Uterus (tissue), 4 donors: Measurements from ENCODE around the gene ARID3B. TPM values are rescaled to one million over a fixed set of nuclear protein-coding genes. Genes with fewer than 3 reads are reported as not detected.

Experiments used
- DNase-seq, 2 donors: peaks; one replicate each; pipeline ENCODE4 v3.0.0-alpha.2; 2019 to 2020
- H3K27ac ChIP-seq, 2 donors: fragments of 200-600 bp; sonication (generic); 1 replicate in 1 of 2; 2 replicates in 1 of 2; pipeline ENCODE4 v1.5.1; 2016 to 2018
- H3K27me3 ChIP-seq, 2 donors: fragments of 200-600 bp; sonication (generic); one replicate each; pipeline ENCODE4 v1.5.1; 2018 to 2019; ENCODE audit warnings: control low read depth in 1 of 2
- H3K36me3 ChIP-seq, 2 donors: fragments of 200-600 bp; sonication (generic); one replicate each; pipeline ENCODE4 v1.5.1; 2019; ENCODE audit warnings: control low read depth in 1 of 2
- H3K4me1 ChIP-seq, 2 donors: fragments of 200-600 bp; sonication (generic); one replicate each; pipeline ENCODE4 v1.5.1; 2018 to 2019; ENCODE audit warnings: control low read depth in 1 of 2
- H3K4me3 ChIP-seq, 2 donors: fragments of 200-600 bp; sonication (generic); 1 replicate in 1 of 2; 2 replicates in 1 of 2; pipeline ENCODE4 v1.5.1; 2018 to 2019; ENCODE audit warnings: mild to moderate bottlenecking in 1 of 2
- H3K9me3 ChIP-seq, 2 donors: fragments of 200-600 bp; sonication (generic); one replicate each; pipeline ENCODE4 v1.5.1; 2019; ENCODE audit warnings: control low read depth in 1 of 2
- CTCF ChIP-seq, 4 experiments: fragments of 200-600 bp in 2 of 4; fragments of 450-650 bp in 2 of 4; sonication (generic) in 2 of 4; IDR thresholded peaks; one replicate each; pipeline ENCODE4 v1.5.1; 2016 to 2019; ENCODE audit warnings: antibody characterized with exemption in 4 of 4, mild to moderate bottlenecking in 2 of 4, moderate library complexity in 1 of 4
- POLR2A ChIP-seq, 2 donors: fragments of 450-650 bp; IDR thresholded peaks; one replicate each; pipeline ENCODE4 v1.6.1; 2016; ENCODE audit warnings: antibody characterized with exemption in 2 of 2, mild to moderate bottlenecking in 1 of 2, moderate library complexity in 1 of 2
- intact Hi-C: fragments of 100-400 bp; cut with DNase I; formaldehyde crosslinking; loops from one replicate; pipeline ENCODE4 v1.15.1; 2023; ENCODE audit warnings: low total_unique reads
- total RNA-seq, 4 donors: library from RNA; depleted of rRNA in 3 of 4; stranded (reverse); fragments of >200 nt in 3 of 4; gene quantifications; one replicate each; pipeline versions ENCODE4 v1.1.0 to v1.2.4, GENCODE V29; 2014 to 2023
- donor health status: DM: yes; HTN: yes; CAD: no.

The ARID3B gene
- total RNA-seq, 4 donors from 2014 or later: 1.5 to 8.8 (median 3.7) TPM

- Histone ChIP-seq H3K36me3 (no peaks in the 10 kb centered on the region), H3K27me3 (no peaks in the 10 kb centered on the region), H3K9me3 (no peaks in the 10 kb centered on the region), H3K4me3 (no peak overlapping the region), H3K4me1 (peaks cover 0 to 8% of the 10 kb centered on the region in 2 donors), H3K27ac (no peak overlapping the region)
- intact Hi-C loops: no loop called here
- DNase-seq: no peak
- TF ChIP-seq CTCF (IDR thresholded peaks at IDR 0.05) (no peak), POLR2A (IDR thresholded peaks at IDR 0.05) (no peak)
Observed at GRCh38 chr15:74549816-74550215, 8.8 kb downstream of the ARID3B start.

GRCh38 chr15:74551714-74552113, 10.7 kb downstream of the ARID3B start:
- no peaks in the 10 kb centered on the region for H3K9me3 ChIP-seq
- no peaks in the 10 kb centered on the region for H3K4me1 ChIP-seq
- no peak for DNase-seq
- H3K36me3 ChIP-seq: no peaks in the 10 kb centered on the region
- TF ChIP-seq POLR2A (IDR thresholded peaks at IDR 0.05) (no peak), CTCF (IDR thresholded peaks at IDR 0.05) (no peak)
- intact Hi-C loops: no loop called here
- no peak overlapping the region for H3K4me3 ChIP-seq
- no peaks in the 10 kb centered on the region for H3K27me3 ChIP-seq
- no peak overlapping the region for H3K27ac ChIP-seq

GRCh38 chr15:74552773-74553441, 11.9 kb downstream of the ARID3B start:
- no peaks in the 10 kb centered on the region for H3K27me3 ChIP-seq
- no peak overlapping the region for H3K4me3 ChIP-seq
- H3K36me3 ChIP-seq: no peaks in the 10 kb centered on the region
- TF ChIP-seq CTCF (IDR thresholded peaks at IDR 0.05): no peak
- TF ChIP-seq POLR2A (IDR thresholded peaks at IDR 0.05): no peak
- no peak for DNase-seq
- no peak overlapping the region for H3K27ac ChIP-seq
- no peaks in the 10 kb centered on the region for H3K4me1 ChIP-seq
- intact Hi-C loops: no loop called here
- no peaks in the 10 kb centered on the region for H3K9me3 ChIP-seq

GRCh38 chr15:74555192-74555591, 14.2 kb downstream of the ARID3B start:
- no peak overlapping the region for H3K4me3 ChIP-seq
- no peaks in the 10 kb centered on the region for H3K4me1 ChIP-seq
- no peaks in the 10 kb centered on the region for H3K36me3 ChIP-seq
- H3K9me3 ChIP-seq: no peaks in the 10 kb centered on the region
- no peak overlapping the region for H3K27ac ChIP-seq
- no peak for DNase-seq
- intact Hi-C loops: no loop called here
- H3K27me3 ChIP-seq: no peaks in the 10 kb centered on the region
- TF ChIP-seq POLR2A (IDR thresholded peaks at IDR 0.05): no peak
- no peak for TF ChIP-seq CTCF (IDR thresholded peaks at IDR 0.05)

GRCh38 chr15:74558706-74559105, 17.7 kb downstream of the ARID3B start:
- intact Hi-C loops: no loop called here
- Histone ChIP-seq H3K4me1 (no peaks in the 10 kb centered on the region), H3K4me3 (no peak overlapping the region), H3K27me3 (no peaks in the 10 kb centered on the region), H3K27ac (no peak overlapping the region), H3K9me3 (no peaks in the 10 kb centered on the region), H3K36me3 (no peaks in the 10 kb centered on the region)
- DNase-seq: no peak
- TF ChIP-seq POLR2A (IDR thresholded peaks at IDR 0.05) (no peak), CTCF (IDR thresholded peaks at IDR 0.05) (no peak)
